ENCODE data around the gene DPP10. TPM values are rescaled to one million over a fixed set of nuclear protein-coding genes. Genes with fewer than 3 reads are reported as not detected.

DPP10 gene
- total RNA-seq, 1 donor from 2014 or later = not detected

DNA sequence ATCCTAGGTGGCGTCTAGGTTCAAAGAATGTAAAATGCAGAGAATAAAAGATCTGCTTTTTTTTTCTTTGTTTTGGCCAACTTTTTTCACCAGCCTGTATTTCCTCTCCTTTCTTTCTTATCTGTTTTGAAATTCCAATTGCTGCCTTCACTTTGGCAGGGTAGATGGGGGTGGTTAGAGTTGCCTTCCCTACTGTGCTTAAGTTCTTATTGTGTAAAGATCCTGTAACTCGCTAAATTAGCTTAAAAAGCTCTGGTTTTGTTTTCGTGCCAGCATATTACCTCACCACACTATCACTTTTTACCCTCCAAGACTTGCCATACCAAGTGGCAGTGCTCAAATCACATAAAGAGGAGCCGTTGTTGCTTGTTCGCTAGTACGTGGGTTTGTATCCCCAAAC is 921.7 kb downstream of the DPP10 start:
- H3K27me3 ChIP-seq = no peaks in the 10 kb centered on the region
- H3K27ac ChIP-seq = no peak overlapping the region
- no peaks in the 10 kb centered on the region for H3K4me1 ChIP-seq
- DNase-seq (ENCODE audit: low spot score in 2 of 2) = no peak
- H3K36me3 ChIP-seq = no peaks in the 10 kb centered on the region
- H3K4me3 ChIP-seq = no peak overlapping the region
- TF ChIP-seq, protein P1, sequence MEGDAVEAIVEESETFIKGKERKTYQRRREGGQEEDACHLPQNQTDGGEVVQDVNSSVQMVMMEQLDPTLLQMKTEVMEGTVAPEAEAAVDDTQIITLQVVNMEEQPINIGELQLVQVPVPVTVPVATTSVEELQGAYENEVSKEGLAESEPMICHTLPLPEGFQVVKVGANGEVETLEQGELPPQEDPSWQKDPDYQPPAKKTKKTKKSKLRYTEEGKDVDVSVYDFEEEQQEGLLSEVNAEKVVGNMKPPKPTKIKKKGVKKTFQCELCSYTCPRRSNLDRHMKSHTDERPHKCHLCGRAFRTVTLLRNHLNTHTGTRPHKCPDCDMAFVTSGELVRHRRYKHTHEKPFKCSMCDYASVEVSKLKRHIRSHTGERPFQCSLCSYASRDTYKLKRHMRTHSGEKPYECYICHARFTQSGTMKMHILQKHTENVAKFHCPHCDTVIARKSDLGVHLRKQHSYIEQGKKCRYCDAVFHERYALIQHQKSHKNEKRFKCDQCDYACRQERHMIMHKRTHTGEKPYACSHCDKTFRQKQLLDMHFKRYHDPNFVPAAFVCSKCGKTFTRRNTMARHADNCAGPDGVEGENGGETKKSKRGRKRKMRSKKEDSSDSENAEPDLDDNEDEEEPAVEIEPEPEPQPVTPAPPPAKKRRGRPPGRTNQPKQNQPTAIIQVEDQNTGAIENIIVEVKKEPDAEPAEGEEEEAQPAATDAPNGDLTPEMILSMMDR (IDR thresholded peaks at IDR 0.05) = no peak
- no peaks in the 10 kb centered on the region for H3K9me3 ChIP-seq
- intact Hi-C loops (cut with DNase I) = no loop called here

DNA sequence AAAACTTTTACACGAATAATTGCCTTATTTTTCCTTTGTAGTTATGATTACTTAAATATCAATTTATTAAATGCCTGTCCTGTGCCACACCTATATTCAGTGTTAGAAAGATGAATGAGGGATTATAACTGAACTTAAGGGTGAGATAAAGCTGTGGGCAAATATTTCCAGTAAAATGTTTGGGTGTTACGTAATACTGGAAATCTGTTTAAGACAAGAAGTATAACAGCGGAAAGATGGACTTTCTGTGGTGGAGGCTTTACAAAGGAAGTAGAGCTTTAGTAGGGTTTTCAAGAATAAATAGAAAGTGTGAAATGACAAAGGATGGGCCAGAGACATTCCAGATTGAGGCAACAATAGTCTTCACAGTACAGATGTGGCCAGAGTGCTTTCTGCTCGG is 927.0 kb downstream of the DPP10 start:
- no peaks in the 10 kb centered on the region for H3K4me1 ChIP-seq
- intact Hi-C loops (cut with DNase I) = no loop called here
- DNase-seq (ENCODE audit: low spot score in 2 of 2) = no peak
- no peak overlapping the region for H3K27ac ChIP-seq
- H3K4me3 ChIP-seq = no peak overlapping the region
- H3K27me3 ChIP-seq = no peaks in the 10 kb centered on the region
- TF ChIP-seq, protein P1 (IDR thresholded peaks at IDR 0.05) = no peak
- no peaks in the 10 kb centered on the region for H3K36me3 ChIP-seq
- peaks cover 3 to 4% of the 10 kb centered on the region in 2 donors for H3K9me3 ChIP-seq

DNA sequence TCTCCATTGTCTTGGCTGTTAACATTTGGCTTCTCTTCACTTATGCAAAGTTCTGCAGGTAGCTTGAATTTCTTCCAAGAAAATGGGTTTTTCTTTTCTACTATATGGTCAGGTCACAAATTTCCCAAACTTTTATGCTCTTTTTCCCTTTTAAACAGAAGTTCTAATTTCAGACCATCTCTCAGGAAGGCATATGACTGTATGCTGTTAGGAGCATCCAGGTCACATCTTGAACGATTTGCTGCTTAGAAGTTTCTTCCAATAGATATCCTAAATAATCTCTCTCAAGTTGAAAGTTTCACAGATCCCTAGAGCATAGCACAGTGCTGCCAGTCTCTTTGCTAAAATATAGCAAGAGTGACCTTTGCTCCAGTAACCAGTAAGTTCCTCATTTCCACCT is 932.5 kb downstream of the DPP10 start:
- no peak overlapping the region for H3K27ac ChIP-seq
- peaks cover 6 to 18% of the 10 kb centered on the region in 2 donors for H3K9me3 ChIP-seq
- intact Hi-C loops (cut with DNase I) = no loop called here
- no peaks in the 10 kb centered on the region for H3K36me3 ChIP-seq
- DNase-seq (ENCODE audit: low spot score in 2 of 2) = no peak
- TF ChIP-seq, protein P1 (IDR thresholded peaks at IDR 0.05) = no peak
- no peaks in the 10 kb centered on the region for H3K4me1 ChIP-seq
- H3K4me3 ChIP-seq = no peak overlapping the region
- H3K27me3 ChIP-seq = no peaks in the 10 kb centered on the region

GRCh38 chr2:115384399-115384798 is 942.0 kb downstream of the DPP10 start:
- TF ChIP-seq, protein P1 (IDR thresholded peaks at IDR 0.05) = no peak
- intact Hi-C loops (cut with DNase I) = no loop called here
- H3K27me3 ChIP-seq = no peaks in the 10 kb centered on the region
- H3K9me3 ChIP-seq = no peaks in the 10 kb centered on the region
- no peaks in the 10 kb centered on the region for H3K4me1 ChIP-seq
- no peaks in the 10 kb centered on the region for H3K36me3 ChIP-seq
- no peak for DNase-seq (ENCODE audit: low spot score in 2 of 2)
- H3K27ac ChIP-seq = no peak overlapping the region
- H3K4me3 ChIP-seq = no peak overlapping the region

DNA sequence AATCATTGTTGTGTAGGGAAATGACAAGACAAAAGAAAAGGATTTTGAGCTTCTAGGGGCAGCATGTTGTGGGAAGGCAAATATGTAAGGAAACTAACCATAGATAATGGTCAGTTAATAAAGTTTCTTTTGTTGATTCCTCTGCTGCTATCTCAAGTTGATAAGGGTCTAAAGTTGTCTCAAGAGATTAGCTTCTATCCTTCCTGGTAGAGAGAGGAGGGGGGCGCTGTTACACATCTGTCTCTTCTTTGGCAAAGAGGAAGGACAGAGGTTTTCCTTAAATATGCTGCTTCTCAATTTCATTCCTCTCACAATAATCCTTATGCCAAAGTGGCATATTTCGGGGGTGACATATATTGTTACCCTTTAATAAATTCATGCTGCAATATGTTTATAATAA is 944.0 kb downstream of the DPP10 start:
- TF ChIP-seq, protein P1 (IDR thresholded peaks at IDR 0.05) = no peak
- Histone ChIP-seq H3K27me3 (no peaks in the 10 kb centered on the region), H3K9me3 (no peaks in the 10 kb centered on the region), H3K4me1 (no peaks in the 10 kb centered on the region), H3K36me3 (no peaks in the 10 kb centered on the region), H3K4me3 (no peak overlapping the region), H3K27ac (no peak overlapping the region)
- no peak for DNase-seq (ENCODE audit: low spot score in 2 of 2)
- intact Hi-C loops (cut with DNase I) = no loop called here

DNA sequence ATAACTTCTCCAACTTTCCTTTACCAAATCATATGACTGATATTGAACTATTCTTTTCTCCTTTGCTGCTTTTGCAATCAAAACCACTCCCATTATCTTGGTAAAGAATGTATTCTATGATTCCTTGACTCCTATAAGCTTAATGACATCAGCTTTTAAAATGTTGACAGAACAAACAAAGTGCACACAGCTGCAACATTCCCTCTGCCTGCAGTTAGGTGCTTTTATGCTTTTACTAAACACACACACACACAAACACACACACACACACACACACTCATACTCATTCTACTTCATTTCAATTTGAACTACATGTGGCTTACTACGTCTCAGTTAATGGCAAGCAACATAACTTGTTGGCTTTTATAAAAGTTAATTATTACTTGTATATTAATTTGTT is 946.6 kb downstream of the DPP10 start:
- TF ChIP-seq, protein P1 (IDR thresholded peaks at IDR 0.05) = no peak
- no peak overlapping the region for H3K4me3 ChIP-seq
- DNase-seq (ENCODE audit: low spot score in 2 of 2) = no peak
- H3K27me3 ChIP-seq = no peaks in the 10 kb centered on the region
- intact Hi-C loops (cut with DNase I) = no loop called here
- H3K27ac ChIP-seq = no peak overlapping the region
- no peaks in the 10 kb centered on the region for H3K4me1 ChIP-seq
- H3K9me3 ChIP-seq = no peaks in the 10 kb centered on the region
- no peaks in the 10 kb centered on the region for H3K36me3 ChIP-seq

Data from ascending aorta (tissue), 2 donors.